Heart left ventricle (tissue), 13 donors: ENCODE data around the gene SFT2D2.

Source experiments
- POLR2A ChIP-seq, 2 donors: fragments of 450-650 bp; IDR thresholded peaks; one replicate each; pipeline ENCODE4 v1.6.1; 2017; ENCODE audit warnings: antibody characterized with exemption in 2 of 2, mild to moderate bottlenecking in 2 of 2, moderate library complexity in 2 of 2
- TF ChIP-seq, protein P1 (sequence below), 12 donors: fragments of 200-600 bp; sonication (generic) in 4 of 12; IDR thresholded peaks; one replicate each; pipeline versions ENCODE4 v1.5.0 to v1.8.0; 2018 to 2022; ENCODE audit warnings: antibody characterized with exemption in 12 of 12, mild to moderate bottlenecking in 5 of 12
- donor health status: ischemic (EF 13 %, LVEDD 7.1; RV severe dilation, severe dysfunction).
- donor health status: DM: no; HTN: yes; CAD: no.
- donor health status: DM: no; HTN: no; CAD: no.
- donor health status: ischemic (EF 25% LVEDD 6.9; RV normal size, moderate dysfunction).
- donor health status: ischemic (EF 25% LVEDD 5.7; RV mildly dilated, moderate dysfunction).
- donor health status: ischemic (EF 35%, LVEDD 5.7; RV mildly dilated, moderate dysfunction).
- donor health status: nonischemic (EF 11% LVEDD 7.7; RV severe dilation, severe dysfunction).
- donor health status: DM: yes; HTN: yes; CAD: no.
- donor health status: PGD.
- donor health status: ischemic (EF 29% LVEDD 5.4; RV normal size, mild dysfunction).
- donor health status: nonischemic (EF 23%, LVEDD 6.1; RV moderate dilation, normal function).

DNA sequence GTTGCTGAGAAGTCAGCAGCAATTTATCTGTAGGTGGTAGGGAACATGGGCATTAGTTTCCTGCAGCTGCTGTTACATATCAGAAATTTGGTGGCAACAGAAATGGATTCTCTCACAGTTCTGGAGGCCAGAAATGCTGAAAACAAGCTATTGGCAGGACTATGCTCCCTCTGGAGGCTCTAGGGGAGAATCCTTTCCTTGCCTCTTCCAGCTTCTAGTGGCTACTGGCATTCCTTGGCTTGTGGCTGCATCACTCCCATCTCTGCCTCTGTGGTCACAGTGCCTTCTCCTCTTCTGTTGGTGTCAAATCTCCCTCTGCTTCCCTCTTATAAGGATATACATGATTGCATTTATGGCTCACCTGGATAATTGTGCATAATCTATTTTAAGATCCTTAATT, 2.5 kb upstream of the SFT2D2 start:
- TF ChIP-seq, protein P1, sequence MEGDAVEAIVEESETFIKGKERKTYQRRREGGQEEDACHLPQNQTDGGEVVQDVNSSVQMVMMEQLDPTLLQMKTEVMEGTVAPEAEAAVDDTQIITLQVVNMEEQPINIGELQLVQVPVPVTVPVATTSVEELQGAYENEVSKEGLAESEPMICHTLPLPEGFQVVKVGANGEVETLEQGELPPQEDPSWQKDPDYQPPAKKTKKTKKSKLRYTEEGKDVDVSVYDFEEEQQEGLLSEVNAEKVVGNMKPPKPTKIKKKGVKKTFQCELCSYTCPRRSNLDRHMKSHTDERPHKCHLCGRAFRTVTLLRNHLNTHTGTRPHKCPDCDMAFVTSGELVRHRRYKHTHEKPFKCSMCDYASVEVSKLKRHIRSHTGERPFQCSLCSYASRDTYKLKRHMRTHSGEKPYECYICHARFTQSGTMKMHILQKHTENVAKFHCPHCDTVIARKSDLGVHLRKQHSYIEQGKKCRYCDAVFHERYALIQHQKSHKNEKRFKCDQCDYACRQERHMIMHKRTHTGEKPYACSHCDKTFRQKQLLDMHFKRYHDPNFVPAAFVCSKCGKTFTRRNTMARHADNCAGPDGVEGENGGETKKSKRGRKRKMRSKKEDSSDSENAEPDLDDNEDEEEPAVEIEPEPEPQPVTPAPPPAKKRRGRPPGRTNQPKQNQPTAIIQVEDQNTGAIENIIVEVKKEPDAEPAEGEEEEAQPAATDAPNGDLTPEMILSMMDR (IDR thresholded peaks at IDR 0.05), result no peak
- no peak for TF ChIP-seq POLR2A (IDR thresholded peaks at IDR 0.05)
